CD4-positive, alpha-beta T cell treated with Interferon gamma for 1 hour (primary cell): ENCODE results near the gene AKAP1.

ENCODE experiments used
- DNase-seq: peaks from one replicate; pipeline ENCODE4 v3.0.0-alpha.2; 2020

AKAP1 gene

DNA sequence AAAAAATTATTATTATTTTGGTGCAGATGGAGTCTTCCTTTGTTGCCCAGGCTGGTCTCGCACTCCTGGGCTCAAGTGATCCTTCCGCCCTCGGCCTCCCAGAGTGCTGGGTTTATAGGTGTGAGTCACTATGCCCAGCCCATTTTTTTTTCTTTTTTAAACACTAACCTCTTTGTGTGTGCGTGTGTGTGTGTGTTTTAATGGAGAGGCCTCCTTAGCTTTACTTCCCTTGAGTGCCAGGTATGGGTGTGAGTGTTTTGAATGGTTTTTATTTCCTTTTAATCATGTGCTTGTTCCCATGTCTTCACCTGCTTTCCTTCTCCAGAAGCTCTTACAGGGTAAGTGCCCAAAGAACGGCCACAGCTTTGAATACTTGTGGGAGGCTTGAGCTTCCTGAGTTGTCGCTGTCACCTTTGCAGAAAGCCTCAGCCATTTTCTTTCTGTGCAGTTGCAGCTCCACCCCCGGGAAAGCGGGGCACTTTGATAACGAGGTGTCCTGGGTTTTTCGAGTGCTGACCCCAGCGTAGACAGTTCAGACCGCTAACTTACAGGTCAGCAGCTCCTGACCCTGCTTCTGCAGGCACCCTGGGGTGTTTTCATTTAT lies 22.6 kb downstream of the AKAP1 start:
- no peak for DNase-seq

GRCh38 chr17:57108671-57109392 lies 23.8 kb downstream of the AKAP1 start:
- DNase-seq: no peak

- no peak for DNase-seq
Measured at GRCh38 chr17:57109393-57110151, 24.5 kb downstream of the AKAP1 start.

GRCh38 chr17:57110152-57110542 lies 25.1 kb downstream of the AKAP1 start:
- DNase-seq: no peak

- DNase-seq: no peak
Measured at GRCh38 chr17:57110579-57111325, 25.7 kb downstream of the AKAP1 start.

- no peak for DNase-seq
Measured at GRCh38 chr17:57111386-57111785, 26.3 kb downstream of the AKAP1 start.

DNA sequence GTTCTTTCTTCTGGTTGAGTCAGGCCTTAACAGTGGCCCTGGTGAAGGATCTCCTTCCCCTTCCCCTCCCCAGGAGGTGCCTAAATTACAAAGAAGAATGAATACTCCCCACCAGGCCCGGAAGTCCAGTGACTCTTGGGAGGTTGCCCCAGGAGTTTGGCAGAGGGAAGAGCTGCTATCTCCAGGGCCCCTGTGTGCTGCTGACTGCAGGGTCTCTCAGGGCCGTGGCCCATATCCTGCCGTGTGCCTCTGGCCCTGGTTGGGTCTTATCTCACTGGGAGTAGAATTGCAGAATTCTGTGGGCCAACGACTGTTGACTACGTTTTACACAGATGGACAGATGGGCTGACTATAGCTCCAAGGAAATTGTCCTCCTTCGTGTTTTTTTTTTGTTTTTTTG lies 28.0 kb downstream of the AKAP1 start:
- no peak for DNase-seq

- DNase-seq: no peak
Measured at GRCh38 chr17:57113656-57114055, 28.6 kb downstream of the AKAP1 start.

DNA sequence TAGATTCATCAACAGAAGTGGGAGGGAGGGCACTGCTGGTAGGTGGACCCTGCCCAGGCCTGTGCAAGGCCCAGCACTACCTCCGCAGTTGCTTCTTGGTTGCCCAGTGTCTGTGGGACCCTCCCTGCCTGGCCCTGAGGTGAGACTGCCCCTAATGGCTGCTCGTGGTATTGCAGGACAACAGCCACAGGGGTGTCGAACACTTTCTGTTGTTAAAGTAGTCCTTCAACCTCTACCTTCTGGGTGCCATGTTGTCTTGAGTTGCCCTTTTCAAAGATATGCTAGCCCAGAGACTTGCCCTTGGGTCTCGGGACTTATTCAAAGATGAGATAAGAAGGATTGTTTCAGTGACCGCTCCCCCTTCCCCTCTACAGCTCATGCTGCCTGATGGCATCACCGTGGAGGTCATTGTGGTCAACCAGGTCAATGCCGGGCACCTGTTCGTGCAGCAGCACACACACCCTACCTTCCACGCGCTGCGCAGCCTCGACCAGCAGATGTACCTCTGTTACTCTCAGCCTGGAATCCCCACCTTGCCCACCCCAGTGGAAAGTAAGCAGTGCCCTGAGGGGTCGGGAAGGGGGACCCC lies 29.1 kb downstream of the AKAP1 start:
- peak; percentile 52 for DNase-seq

GRCh38 chr17:57115377-57115776 lies 30.3 kb downstream of the AKAP1 start:
- DNase-seq: no peak

- no peak for DNase-seq
Measured at GRCh38 chr17:57115916-57116315, 30.9 kb downstream of the AKAP1 start.

DNA sequence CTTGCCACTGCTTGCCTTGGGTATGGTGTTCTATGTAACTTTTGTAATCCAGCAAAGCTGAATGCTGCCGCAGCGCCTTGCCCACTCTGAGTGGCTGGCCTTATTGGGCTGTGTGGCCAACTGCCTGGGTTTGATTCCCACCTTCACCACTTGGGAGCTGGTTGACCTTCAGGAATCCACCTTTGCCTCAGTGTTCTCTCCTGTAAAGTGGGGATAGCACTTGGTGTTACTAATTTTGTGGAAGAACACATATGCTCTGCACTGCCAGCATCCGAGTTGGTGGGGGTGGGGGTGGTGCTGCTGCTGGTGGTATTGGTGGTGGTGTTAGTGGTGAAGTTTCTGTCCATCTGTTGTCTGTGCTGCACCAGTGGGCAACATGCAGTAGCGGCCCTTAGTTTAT lies 32.8 kb downstream of the AKAP1 start:
- DNase-seq: no peak

- DNase-seq: no peak
Measured at GRCh38 chr17:57120814-57121213, 35.8 kb downstream of the AKAP1 start.

- DNase-seq: no peak
Measured at GRCh38 chr17:57121308-57122042, 36.4 kb downstream of the AKAP1 start.

DNA sequence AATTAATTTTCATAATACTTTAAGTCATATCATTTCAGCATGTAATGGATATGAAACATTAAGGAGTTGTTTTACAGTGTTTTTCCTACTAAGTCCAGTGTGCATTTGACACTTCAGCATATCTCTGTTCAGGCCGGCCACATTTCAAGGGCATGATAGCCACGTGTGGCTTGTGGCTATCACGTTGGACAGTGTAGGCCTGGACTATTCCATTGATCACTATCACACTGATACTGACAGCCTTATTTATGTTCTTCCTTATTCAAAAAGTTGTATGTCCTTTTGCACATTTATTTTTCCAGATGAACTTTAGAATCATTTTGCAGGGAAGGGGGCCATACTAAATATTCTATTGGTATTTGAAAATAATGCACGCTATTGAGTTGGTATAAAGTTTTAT lies 39.0 kb downstream of the AKAP1 start:
- DNase-seq: no peak

DNA sequence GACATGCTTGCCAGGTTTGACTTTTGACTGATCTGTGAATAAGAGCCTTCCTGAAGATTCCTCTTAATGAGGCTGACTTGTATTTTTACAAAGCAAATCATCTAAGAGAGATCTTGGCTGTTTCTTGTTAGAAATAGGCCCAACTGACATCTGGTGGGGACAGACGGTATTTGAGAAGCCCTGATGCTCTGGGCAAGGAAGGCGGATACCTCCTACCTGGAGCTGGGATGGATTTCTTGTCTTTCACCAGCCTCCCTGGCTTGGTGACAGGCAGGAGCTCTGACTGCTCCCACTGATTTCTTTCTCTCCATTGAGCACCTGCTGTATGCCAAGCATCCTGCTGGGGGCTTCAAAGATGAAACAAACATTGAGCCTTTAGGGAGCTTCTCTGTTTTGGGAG lies 40.4 kb downstream of the AKAP1 start:
- DNase-seq: no peak

GRCh38 chr17:57125866-57126265 lies 40.8 kb downstream of the AKAP1 start:
- DNase-seq: no peak

GRCh38 chr17:57130708-57131461 lies 45.8 kb downstream of the AKAP1 start:
- peak; percentile 74 for DNase-seq

DNA sequence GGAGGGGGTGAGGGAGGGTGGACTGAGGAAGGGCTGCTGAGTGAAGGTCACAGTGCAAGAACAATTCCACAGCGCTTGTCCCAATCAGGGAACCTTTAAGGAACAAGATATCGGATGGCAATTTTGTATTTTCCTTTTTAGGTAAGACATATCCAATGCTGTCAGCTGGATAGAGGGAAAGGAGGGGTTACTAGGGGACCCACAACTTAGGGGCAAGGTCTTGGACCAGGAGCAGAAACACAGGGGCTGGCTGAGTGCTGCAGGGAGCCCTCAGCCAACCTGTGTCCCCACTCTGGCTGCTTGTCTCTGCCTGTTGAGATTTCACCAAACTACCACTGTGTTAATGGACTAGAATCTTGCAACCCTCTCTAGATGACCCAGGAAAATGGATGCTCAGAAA lies 47.6 kb downstream of the AKAP1 start:
- DNase-seq: no peak

DNA sequence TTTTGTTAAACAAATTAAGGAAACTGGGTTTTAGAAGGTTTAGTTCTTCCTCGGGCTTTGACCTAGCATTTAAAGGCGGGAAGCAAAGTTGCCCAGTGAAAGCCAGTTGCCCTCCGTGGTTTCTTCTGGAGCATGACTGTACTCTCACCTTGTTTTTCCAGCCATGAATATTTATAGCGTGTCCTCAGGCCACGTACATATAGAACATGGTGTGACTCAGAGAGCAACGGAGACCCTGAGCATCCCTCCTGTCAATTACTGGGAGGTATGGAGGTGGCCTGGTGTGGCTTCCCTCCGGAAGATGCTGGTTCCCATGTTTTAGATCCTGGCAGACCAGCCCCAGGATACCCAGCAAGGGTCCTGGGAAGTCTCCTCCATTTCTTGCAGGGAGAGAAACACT lies 48.4 kb downstream of the AKAP1 start:
- DNase-seq: no peak

GRCh38 chr17:57135026-57135788 lies 50.2 kb downstream of the AKAP1 start:
- no peak for DNase-seq
